ENCODE measurements around the gene NEURL2.

- TF ChIP-seq CTCF (IDR thresholded peaks at IDR 0.05 in 8 of 11, conservative IDR thresholded peaks at IDR 0.05 in 3 of 11) (no peak), POLR2AphosphoS5 (IDR thresholded peaks at IDR 0.05) (no peak), POLR2A (IDR thresholded peaks at IDR 0.05) (no peak)
These were observed 48.7 kb downstream of the NEURL2 start for GRCh38 chr20:45842169-45842812.

All from spleen (tissue), 7 donors.